ENCODE data around the gene CIAO3. TPM values are rescaled to one million over a fixed set of nuclear protein-coding genes. Genes with fewer than 3 reads are reported as not detected.
A peak's percentile ranks its signal among the peaks of the same experiment; 100 is the strongest.

The CIAO3 gene
- total RNA-seq, 1 donor from 2014 or later: 33.2 TPM

DNA sequence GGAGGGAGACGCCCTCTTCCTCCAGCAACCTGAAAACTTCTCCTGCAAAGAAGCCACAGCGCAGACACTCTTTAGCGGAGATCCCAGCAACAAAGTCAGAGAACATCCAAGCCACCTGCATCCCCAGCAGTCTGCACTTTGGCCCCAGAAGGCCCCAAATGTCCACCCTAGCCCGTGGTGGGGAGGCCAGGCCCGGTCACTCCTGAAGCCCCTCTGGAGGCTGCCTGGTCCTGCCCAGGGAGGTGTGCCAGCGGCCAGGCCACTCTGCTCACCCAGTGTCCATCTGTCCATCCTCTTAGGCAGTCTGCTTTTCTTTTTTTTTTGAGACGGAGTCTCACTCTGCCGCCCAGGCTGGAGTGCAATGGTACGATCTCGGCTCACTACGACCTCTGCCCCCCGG lies 8.5 kb downstream of the CIAO3 start:
- H3K36me3 ChIP-seq (ENCODE audit: control insufficient read depth, insufficient read depth, low read length): peaks cover 26% of the 10 kb centered on the region
- no peak overlapping the region for H3K4me3 ChIP-seq (ENCODE audit: low read depth, low read length)
- TF ChIP-seq, protein P1, sequence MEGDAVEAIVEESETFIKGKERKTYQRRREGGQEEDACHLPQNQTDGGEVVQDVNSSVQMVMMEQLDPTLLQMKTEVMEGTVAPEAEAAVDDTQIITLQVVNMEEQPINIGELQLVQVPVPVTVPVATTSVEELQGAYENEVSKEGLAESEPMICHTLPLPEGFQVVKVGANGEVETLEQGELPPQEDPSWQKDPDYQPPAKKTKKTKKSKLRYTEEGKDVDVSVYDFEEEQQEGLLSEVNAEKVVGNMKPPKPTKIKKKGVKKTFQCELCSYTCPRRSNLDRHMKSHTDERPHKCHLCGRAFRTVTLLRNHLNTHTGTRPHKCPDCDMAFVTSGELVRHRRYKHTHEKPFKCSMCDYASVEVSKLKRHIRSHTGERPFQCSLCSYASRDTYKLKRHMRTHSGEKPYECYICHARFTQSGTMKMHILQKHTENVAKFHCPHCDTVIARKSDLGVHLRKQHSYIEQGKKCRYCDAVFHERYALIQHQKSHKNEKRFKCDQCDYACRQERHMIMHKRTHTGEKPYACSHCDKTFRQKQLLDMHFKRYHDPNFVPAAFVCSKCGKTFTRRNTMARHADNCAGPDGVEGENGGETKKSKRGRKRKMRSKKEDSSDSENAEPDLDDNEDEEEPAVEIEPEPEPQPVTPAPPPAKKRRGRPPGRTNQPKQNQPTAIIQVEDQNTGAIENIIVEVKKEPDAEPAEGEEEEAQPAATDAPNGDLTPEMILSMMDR (IDR thresholded peaks at IDR 0.05; ENCODE audit: insufficient read depth, low read length, severe bottlenecking): no peak
- H3K27me3 ChIP-seq (ENCODE audit: control insufficient read depth, insufficient read depth, low read length): no peaks in the 10 kb centered on the region
- FAIRE-seq: peak; percentile 64
- no peak for DNase-seq (ENCODE audit: low read depth)

DNA sequence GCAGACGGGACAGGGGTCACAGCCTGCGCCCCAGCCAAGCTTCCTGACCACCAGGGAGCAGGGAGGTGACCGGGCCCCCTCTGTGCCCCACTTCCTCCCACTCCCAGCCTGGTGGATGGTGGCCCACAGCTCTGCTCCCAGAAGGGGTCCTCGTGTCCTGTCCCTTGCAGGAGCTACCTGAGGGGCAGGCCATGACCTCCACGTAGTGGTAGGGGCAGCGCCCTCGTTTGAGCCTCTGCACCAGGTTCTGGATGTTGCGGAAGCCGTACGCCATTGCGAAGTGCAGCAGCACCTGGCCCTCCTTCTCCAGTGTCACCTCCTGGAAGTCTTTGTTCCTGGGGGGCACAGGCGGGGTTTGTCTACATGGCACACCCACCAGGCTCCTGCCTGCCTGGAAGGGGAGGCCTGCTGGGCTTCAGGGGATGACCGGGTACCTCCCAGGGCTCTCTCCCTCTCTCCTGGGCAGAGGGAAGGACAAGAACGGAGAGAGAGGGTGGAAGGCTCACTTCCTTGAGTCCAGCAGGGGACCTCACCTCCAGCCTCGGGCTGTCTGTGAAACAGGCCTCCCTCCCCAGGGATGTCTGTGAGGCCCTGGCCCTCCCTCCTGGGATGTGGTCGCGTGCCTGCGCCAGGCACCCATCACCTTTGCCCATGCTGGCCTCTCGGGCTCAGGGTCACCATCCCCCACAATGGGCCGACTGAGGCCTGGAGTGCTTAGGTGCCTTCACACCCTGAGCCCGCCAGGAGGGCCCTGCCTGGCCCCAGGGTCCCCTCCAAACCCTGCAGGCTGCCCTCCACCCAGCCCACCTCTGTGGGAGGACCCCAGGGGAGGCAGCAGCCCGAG lies 9.9 kb downstream of the CIAO3 start:
- TF ChIP-seq, protein P1 (IDR thresholded peaks at IDR 0.05; ENCODE audit: insufficient read depth, low read length, severe bottlenecking): no peak
- H3K27me3 ChIP-seq (ENCODE audit: control insufficient read depth, insufficient read depth, low read length): no peaks in the 10 kb centered on the region
- no peak for DNase-seq (ENCODE audit: low read depth)
- peaks cover 20% of the 10 kb centered on the region for H3K36me3 ChIP-seq (ENCODE audit: control insufficient read depth, insufficient read depth, low read length)
- no peak for FAIRE-seq
- H3K4me3 ChIP-seq (ENCODE audit: low read depth, low read length): no peak overlapping the region

DNA sequence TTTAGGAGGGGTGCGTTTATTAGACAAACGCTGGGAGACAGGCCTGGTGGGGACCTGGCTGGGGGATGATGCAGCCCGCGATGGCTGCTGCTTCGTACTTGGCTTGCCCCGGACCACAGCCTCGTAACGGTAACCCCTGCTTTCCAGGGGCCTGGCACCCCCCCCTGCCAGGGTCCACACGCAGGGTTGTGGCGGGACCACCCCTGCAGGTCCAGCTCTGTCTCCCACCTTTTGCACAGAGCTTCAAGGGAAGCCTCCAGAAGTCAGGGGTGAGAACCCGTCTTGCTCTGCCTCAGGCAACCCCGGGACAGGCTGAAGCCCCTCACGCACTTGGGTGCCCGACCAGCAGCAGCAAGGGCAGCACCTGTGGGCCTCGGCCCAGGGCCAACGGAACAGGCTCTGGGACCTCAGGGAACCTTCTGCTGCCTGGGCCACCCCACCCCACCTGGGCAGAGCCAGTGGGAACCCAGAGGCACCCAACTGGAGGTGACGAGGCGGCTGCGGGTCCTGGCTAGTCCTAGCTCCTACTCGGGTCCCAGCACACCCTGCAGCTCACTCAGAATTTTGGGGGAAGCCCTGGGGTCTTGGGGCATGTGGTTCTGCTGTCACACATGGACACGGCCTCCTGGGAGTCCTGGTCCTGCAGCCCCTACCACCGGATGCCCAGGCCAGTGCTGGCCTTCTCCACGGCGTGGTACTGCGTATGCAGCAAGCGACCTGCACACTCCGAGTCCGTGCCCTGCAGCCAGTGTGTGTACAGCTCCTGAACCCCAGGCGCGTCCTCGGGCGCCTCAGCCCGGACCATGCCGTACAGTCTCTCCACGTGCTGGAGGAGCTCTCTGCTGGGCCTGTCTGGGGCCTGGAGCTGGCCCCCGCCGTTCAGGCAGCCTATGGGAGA lies 10.8 kb downstream of the CIAO3 start:
- no peak for DNase-seq (ENCODE audit: low read depth)
- Histone ChIP-seq H3K4me3 (ENCODE audit: low read depth, low read length) (no peak overlapping the region), H3K36me3 (ENCODE audit: control insufficient read depth, insufficient read depth, low read length) (peaks cover 19% of the 10 kb centered on the region), H3K27me3 (ENCODE audit: control insufficient read depth, insufficient read depth, low read length) (no peaks in the 10 kb centered on the region)
- TF ChIP-seq, protein P1 (IDR thresholded peaks at IDR 0.05; ENCODE audit: insufficient read depth, low read length, severe bottlenecking): no peak
- FAIRE-seq: no peak

DNA sequence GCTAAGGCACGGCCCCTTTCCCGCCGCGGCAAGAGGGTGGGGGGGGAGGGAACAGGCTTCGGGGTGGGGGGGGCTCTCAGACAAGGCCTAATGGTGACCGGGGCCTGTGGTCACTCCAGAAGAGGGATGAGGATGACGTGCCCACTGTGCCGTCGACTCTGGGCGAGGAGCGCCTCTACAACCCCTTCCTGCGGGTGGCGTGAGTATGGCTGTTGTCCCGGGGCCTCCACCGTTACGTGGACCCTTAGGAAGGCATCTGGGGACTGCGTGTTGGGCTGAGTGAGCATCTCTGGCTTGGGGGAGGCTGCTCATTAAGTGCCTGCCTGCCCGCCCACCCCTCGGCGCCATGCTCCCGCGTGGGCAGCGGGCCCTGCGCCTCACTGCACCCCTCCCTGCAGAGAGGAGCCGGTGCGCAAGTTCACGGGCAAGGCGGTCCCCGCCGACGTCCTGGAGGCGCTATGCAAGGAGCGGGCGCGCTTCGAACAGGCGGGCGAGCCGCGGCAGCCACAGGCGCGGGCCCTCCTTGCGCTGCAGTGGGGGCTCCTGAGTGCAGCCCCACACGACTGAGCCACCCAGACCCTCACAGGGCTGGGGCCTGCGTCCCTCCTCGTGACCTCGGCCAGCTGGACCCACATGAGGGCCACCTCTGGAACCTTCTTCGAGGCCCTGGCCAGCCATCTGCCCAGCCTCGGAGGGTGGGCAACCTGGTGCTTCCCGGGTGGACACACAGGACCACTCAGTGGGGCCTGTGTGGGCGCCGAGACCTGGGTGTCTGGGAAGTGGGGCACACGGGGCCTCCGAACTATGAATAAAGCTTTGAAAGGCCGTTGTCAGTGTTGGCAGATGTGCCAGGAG lies 11.7 kb downstream of the CIAO3 start:
- FAIRE-seq: no peak
- TF ChIP-seq, protein P1 (IDR thresholded peaks at IDR 0.05; ENCODE audit: insufficient read depth, low read length, severe bottlenecking): no peak
- Histone ChIP-seq H3K27me3 (ENCODE audit: control insufficient read depth, insufficient read depth, low read length) (no peaks in the 10 kb centered on the region), H3K4me3 (ENCODE audit: low read depth, low read length) (peak overlapping the region; percentile 72), H3K36me3 (ENCODE audit: control insufficient read depth, insufficient read depth, low read length) (peaks cover 13% of the 10 kb centered on the region)
- no peak for DNase-seq (ENCODE audit: low read depth)

DNA sequence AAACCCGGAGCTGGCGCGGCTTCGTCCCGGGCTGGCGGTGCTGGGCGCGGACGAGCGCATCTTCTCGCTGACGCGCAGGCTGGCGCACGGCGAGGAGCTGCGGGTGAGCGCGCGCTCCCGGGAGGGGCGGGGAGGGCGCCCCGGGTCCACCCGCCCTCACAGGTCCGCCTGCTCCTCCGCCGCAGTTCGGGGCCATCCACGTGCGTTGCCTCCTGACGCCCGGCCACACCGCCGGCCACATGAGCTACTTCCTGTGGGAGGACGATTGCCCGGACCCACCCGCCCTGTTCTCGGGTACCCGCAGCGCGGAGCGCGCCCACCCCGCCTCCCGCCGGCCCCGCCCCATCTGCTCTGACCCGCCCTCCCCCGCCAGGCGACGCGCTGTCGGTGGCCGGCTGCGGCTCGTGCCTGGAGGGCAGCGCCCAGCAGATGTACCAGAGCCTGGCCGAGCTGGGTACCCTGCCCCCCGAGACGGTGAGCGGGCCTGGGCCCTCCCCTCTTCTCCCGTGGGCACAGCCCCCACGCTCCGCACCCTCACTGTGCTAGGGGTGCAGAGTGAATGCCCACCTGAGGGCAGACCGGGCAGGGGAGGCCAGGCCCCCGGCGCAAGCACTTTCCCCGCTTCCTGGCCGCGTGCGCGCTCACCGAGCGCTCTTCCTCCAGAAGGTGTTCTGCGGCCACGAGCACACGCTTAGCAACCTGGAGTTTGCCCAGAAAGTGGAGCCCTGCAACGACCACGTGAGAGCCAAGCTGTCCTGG lies 12.5 kb downstream of the CIAO3 start:
- FAIRE-seq: no peak
- peak; percentile 61 for DNase-seq (ENCODE audit: low read depth)
- TF ChIP-seq, protein P1 (IDR thresholded peaks at IDR 0.05; ENCODE audit: insufficient read depth, low read length, severe bottlenecking): no peak

More for the DNA sequence above, 12.5 kb downstream of the CIAO3 start:
- no peaks in the 10 kb centered on the region for H3K27me3 ChIP-seq (ENCODE audit: control insufficient read depth, insufficient read depth, low read length)
- H3K4me3 ChIP-seq (ENCODE audit: low read depth, low read length): peak overlapping the region; percentile 72
- peaks cover 9% of the 10 kb centered on the region for H3K36me3 ChIP-seq (ENCODE audit: control insufficient read depth, insufficient read depth, low read length)

Data from bronchial epithelial cell (primary cell).